ENCODE data around the gene JTB. TPM values are rescaled to one million over a fixed set of nuclear protein-coding genes. Genes with fewer than 3 reads are reported as not detected.

Gene JTB
- total RNA-seq, 1 experiment from 2014 or later, result 142 TPM

DNA sequence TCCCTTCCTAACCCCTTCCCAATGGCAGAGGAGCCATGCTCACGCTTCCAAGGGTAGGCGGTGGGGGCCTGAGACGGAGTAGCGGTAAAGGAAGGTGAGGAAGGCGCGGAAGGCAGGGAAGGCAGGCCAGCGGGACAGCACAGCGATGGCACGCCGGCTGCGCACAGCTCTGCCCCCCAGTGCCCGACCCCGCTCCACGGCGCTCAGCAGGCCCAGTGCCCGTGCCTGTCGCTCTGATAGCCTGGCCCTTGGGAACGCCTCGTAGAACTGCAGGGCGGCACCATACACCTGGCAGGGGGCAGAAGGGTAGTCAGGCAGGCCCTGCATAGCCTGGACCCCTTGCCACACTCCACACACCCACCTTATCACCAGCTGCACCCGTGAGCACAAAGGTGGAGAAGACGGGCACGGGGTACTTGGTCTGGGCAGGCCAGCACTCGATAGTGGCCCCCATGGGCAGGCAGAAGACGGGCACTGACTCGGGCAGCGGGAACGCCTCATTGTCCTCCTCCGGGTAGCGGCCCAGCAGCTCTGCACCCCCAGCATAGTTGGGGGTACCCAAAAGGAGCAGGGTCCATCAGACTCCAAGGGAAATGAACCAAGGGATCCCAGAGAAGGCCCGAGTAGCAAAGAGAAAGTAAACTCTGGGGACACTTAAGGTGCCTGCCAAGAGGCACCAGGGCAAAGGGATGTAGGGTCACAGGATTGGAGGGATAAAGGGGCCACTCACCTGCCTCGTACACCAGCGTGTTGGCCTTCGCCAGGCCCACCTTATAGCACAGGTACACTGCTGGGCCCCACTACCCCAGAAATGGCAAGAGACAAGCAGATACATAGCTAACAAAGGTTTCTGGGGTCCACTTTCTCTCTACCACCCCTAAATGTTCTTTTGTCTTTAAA lies 35.4 kb downstream of the JTB start:
- POLR2A ChIA-PET (ENCODE audit: low non-redundant PET), result interaction anchor here (0.6 kb wide), 1 partner anchor 17 kb away, joined by 3 read pairs; no protein-coding TSS in a partner anchor
- BruUV-seq (replicated peaks), result no TSS peak
- Histone ChIP-seq H3K4me3 (ENCODE audit: low read depth, low read length, poor library complexity, severe bottlenecking) (no peak overlapping the region), H3K27me3 (replicated peaks; ENCODE audit: insufficient read depth, low read depth, low read length, poor library complexity) (no peaks in the 10 kb centered on the region), H3K9me3 (ENCODE audit: low read depth, low read length, poor library complexity, severe bottlenecking) (no peaks in the 10 kb centered on the region), H3K36me3 (ENCODE audit: insufficient read depth, low read length, poor library complexity, severe bottlenecking) (peaks cover 14% of the 10 kb centered on the region), H3K27ac (ENCODE audit: low read depth, low read length, poor library complexity, severe bottlenecking) (no peak overlapping the region), H3K4me1 (ENCODE audit: insufficient read depth, low read length, poor library complexity, severe bottlenecking) (peaks cover 6% of the 10 kb centered on the region)
- intact Hi-C loops (cut with micrococcal nuclease; ENCODE audit: unreplicated experiment), result no loop called here
- CTCF ChIA-PET, result no interaction called here
- DNase-seq (ENCODE audit: low spot score), result no peak
- no peak for TF ChIP-seq EZH2 (IDR thresholded peaks at IDR 0.05; ENCODE audit: borderline replicate concordance, low read depth, low read length, poor library complexity, severe bottlenecking)
- TF ChIP-seq, protein P1, sequence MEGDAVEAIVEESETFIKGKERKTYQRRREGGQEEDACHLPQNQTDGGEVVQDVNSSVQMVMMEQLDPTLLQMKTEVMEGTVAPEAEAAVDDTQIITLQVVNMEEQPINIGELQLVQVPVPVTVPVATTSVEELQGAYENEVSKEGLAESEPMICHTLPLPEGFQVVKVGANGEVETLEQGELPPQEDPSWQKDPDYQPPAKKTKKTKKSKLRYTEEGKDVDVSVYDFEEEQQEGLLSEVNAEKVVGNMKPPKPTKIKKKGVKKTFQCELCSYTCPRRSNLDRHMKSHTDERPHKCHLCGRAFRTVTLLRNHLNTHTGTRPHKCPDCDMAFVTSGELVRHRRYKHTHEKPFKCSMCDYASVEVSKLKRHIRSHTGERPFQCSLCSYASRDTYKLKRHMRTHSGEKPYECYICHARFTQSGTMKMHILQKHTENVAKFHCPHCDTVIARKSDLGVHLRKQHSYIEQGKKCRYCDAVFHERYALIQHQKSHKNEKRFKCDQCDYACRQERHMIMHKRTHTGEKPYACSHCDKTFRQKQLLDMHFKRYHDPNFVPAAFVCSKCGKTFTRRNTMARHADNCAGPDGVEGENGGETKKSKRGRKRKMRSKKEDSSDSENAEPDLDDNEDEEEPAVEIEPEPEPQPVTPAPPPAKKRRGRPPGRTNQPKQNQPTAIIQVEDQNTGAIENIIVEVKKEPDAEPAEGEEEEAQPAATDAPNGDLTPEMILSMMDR (conservative IDR thresholded peaks at IDR 0.05; ENCODE audit: low read depth, low read length), result no peak

DNA sequence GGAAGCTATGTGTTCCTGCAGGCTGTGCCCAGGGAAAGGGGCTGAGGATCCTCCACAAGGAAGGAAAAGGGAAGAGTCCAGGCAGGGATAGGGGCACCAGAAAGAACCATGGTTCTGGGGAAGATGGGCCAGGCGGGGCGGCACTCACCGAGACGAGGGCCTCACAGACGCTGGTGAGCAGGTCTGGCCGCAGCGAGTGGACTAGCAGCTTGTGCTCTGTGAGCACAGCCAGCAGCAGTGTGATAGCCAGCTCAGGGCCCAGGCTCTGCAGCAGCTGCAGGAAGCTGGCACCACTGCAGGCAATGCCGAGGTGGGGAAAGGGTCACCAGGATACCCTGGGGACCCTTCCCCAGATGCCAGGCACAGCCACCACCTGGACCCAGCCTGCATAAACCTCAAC lies 36.7 kb downstream of the JTB start:
- POLR2A ChIA-PET (ENCODE audit: low non-redundant PET), result no interaction called here
- Histone ChIP-seq H3K4me3 (ENCODE audit: low read depth, low read length, poor library complexity, severe bottlenecking) (no peak overlapping the region), H3K27ac (ENCODE audit: low read depth, low read length, poor library complexity, severe bottlenecking) (no peak overlapping the region), H3K4me1 (ENCODE audit: insufficient read depth, low read length, poor library complexity, severe bottlenecking) (peaks cover 6% of the 10 kb centered on the region), H3K36me3 (ENCODE audit: insufficient read depth, low read length, poor library complexity, severe bottlenecking) (peaks cover 16% of the 10 kb centered on the region), H3K9me3 (ENCODE audit: low read depth, low read length, poor library complexity, severe bottlenecking) (no peaks in the 10 kb centered on the region), H3K27me3 (replicated peaks; ENCODE audit: insufficient read depth, low read depth, low read length, poor library complexity) (no peaks in the 10 kb centered on the region)
- CTCF ChIA-PET, result no interaction called here
- DNase-seq (ENCODE audit: low spot score), result no peak
- BruUV-seq (replicated peaks), result no TSS peak
- intact Hi-C loops (cut with micrococcal nuclease; ENCODE audit: unreplicated experiment), result no loop called here
- TF ChIP-seq EZH2 (IDR thresholded peaks at IDR 0.05; ENCODE audit: borderline replicate concordance, low read depth, low read length, poor library complexity, severe bottlenecking), result no peak
- TF ChIP-seq, protein P1 (conservative IDR thresholded peaks at IDR 0.05; ENCODE audit: low read depth, low read length), result no peak

DNA sequence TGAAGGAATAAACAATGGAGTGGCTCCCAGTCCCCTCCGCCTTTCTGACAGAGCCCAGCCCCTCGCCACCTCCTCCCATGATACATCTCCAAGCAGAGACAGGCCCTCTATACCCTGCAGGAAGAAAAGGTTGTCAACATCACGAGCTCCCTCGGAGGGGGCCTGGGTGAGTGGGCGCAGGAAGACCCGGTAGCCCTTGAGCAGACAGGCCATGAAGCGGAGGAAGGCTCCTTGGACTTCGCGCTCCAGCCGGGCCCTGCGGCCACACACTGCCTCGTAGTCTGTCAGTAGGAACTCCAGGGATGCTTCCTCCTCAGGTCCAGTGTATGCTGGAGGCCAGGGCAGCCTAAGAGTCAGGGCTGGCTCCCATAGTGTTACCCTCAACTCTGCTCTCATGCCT lies 38.0 kb downstream of the JTB start:
- BruUV-seq (replicated peaks), result no TSS peak
- ChIA-PET CTCF (no interaction called here), POLR2A (ENCODE audit: low non-redundant PET) (no interaction called here)
- Histone ChIP-seq H3K36me3 (ENCODE audit: insufficient read depth, low read length, poor library complexity, severe bottlenecking) (peaks cover 19% of the 10 kb centered on the region), H3K27ac (ENCODE audit: low read depth, low read length, poor library complexity, severe bottlenecking) (no peak overlapping the region), H3K9me3 (ENCODE audit: low read depth, low read length, poor library complexity, severe bottlenecking) (no peaks in the 10 kb centered on the region), H3K27me3 (replicated peaks; ENCODE audit: insufficient read depth, low read depth, low read length, poor library complexity) (no peaks in the 10 kb centered on the region), H3K4me3 (ENCODE audit: low read depth, low read length, poor library complexity, severe bottlenecking) (no peak overlapping the region), H3K4me1 (ENCODE audit: insufficient read depth, low read length, poor library complexity, severe bottlenecking) (no peaks in the 10 kb centered on the region)
- TF ChIP-seq, protein P1 (conservative IDR thresholded peaks at IDR 0.05; ENCODE audit: low read depth, low read length), result no peak
- no peak for TF ChIP-seq EZH2 (IDR thresholded peaks at IDR 0.05; ENCODE audit: borderline replicate concordance, low read depth, low read length, poor library complexity, severe bottlenecking)
- intact Hi-C loops (cut with micrococcal nuclease; ENCODE audit: unreplicated experiment), result no loop called here
- DNase-seq (ENCODE audit: low spot score), result no peak

Measured in A673 (cell line).